Activated CD4-positive, alpha-beta T cell treated with anti-CD3 and anti-CD28 coated beads, Interleukin-2, Interleukin-4, amounts not matched to agents 100 ng/mL and 50 ng/mL, durations not matched to agents 16 hours and 8 hours (primary cell): ENCODE measurements around the gene NEMF.
A peak's percentile ranks its signal among the peaks of the same experiment; 100 is the strongest.
"Not testable (repeated sequence)": the region's sequence is repeated elsewhere in the genome, so short reads cannot be mapped to it uniquely, and the experiment has no call there.

Experiments used
- DNase-seq: peaks from one replicate; pipeline ENCODE4 v3.0.0-alpha.2; 2020; ENCODE audit warnings: low spot score

Gene NEMF

DNA sequence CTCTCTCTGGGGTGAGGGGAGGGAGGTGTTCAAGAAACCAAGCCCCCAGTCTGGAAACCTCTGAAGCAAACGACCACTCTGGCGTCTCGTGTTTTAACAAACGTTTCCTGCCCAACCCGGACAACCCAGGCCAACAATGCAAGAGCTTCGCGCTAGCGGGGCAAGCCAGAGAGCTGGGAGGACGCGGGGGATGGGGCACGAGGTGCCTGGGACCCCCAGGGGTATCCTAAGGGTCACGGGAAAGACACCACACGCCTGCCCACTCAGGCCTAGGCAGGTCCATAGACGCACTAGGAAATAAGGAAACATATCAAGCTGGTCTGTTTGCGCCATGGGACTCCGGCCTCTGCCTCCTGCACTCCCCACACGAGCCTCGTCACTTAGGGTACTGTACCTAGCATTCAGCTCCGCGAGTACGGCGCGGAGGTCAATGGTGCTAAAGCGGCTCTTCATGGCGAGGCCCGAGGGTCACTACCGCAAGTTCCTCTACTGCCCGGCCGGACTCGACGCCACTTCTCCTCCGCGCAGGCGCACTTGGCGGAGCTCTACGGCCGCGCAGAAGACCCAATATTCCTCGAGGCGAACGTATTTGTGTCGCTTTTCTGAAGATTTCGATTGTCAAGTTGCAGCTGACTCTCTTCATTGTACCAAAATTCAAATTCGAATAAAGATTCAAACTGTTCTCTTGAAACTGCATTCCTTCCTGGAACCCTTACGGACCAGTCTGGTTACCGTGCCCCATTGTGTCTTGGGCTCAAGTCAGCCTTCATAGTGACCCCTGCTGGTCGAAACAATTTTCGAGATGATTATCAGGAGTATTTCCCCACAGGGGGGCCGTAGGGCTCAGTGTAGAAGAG is at the start of gene NEMF:
TSS of gene NEMF (minus strand) at position 488 of the 857 bp plus-strand sequence. CDS start at position 453, 35 bp downstream.
- peak; percentile 90 for DNase-seq

DNA sequence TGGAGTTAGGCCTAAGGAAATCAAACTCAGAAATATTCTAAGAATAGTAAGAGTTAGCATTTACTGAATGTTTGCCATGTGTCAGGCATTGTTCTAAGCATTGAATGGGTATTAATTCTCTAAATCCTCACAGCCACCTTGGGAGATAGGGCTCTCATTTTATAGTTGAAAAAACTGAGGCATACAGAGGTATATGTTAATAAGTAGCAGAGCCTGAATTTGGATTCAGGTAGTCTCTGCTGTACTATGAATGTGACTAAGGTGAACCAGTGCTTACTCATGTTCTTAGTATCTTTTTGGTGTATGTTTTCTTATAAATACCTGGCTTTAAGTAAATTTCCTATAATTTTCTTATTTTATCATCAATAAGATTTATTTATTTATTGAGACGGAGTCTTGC is 48.4 kb upstream of the NEMF start:
- no peak for DNase-seq

DNA sequence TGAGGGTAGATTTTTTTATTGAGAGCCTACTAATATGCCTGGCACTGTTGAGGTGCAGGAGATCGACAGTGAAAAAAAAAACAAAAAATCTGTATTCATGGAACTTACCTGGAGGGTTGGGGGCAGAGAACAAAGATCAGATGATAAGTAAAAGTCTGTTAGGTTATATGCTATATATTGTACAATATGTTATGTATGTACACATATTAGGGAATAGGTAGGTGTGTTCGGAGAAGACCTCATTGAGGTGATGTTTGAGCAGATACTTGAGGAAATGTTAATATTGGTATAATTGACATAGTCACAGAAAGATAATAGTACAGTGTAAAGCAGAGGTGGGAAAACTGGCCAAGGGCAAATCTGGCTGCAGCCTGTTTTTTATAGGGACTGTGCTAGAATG is 45.9 kb upstream of the NEMF start:
- DNase-seq = no peak

DNA sequence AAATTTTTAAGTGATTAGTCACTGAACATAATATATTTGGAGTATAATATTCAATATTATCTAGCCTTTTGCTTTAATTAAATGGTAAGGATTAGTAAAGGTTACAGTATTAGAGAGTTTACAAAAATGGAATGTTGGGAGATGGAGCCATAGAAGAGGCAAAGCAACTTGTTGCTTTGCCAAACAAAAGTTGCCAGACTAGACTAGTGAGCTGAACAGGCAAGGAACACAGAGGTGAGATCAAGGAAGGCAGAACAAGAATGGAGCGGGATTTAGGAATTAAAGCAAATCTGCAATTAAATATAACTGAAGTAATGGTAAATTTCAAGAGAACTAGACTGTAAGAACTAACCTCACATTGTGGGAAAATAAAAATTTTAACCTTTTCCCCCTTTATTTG is 45.4 kb upstream of the NEMF start:
- no peak for DNase-seq

GRCh38 chr14:49897414-49897813 is 44.8 kb upstream of the NEMF start:
- DNase-seq = no peak

DNA sequence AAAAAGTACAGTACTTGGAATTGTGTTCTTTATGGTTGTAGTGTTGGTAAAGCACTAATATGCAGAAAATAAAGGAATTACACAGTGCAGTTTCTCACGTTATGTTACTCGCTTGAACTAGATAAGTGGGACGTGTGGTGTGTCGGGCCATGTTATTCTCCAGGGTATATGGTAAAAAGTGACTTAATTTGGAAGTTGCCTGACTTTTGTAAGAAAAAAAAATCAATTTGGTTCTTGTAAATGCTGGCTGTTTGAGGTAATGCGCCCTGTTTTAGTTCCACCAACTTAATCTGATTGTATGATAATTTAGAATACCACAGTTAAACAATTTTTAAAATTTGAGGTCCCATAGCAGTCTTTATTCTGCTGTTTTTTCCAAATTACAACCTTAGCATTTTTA is 44.4 kb upstream of the NEMF start:
- DNase-seq = no peak

- DNase-seq = not testable (repeated sequence)
These were observed 43.7 kb upstream of the NEMF start for GRCh38 chr14:49896272-49896671.

GRCh38 chr14:49895480-49895879 is 42.9 kb upstream of the NEMF start:
- DNase-seq = peak; percentile 49

- DNase-seq = peak; percentile 55
These were observed 41.9 kb upstream of the NEMF start for GRCh38 chr14:49894214-49895107.

- DNase-seq = peak; percentile 71
These were observed 41.0 kb upstream of the NEMF start for GRCh38 chr14:49893309-49894213.

DNA sequence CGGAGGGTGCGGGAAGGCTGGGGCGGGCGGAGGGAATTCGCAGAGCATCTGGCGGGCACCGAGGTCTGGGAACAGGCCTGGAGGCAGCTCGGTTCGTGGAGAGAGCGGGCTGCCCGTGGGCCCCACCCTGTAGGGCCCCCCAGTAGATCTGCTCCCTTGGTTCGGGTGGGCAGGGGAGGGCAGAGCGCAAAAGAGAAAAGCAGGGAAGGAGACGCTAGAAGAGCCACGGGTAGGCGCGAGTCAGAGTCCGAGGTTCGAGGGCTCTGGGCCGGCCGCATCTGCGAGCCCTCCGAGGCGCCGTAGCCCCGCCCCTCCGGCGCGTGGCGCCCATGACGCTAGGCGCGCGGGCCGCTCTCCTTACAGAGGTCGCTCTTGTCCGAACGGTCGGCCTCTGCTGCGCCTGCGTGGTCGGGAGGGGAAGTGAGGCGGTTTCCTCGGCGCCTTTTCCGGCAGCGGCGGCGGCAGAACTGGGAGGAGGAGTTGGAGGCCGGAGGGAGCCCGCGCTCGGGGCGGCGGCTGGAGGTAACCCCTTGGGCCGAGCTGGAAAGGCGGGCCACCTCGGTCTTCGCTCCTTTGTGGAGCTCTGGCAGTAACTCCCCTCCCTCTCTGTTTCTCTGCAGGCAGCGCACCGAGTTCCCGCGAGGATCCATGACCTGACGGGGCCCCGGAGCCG is 40.2 kb upstream of the NEMF start, which contains the start of gene ARF6:
TSS of gene ARF6 (plus strand) at position 447 of the 673 bp plus-strand sequence. CDS start 655 bp downstream, outside the sequence.
- DNase-seq = peak; percentile 99

DNA sequence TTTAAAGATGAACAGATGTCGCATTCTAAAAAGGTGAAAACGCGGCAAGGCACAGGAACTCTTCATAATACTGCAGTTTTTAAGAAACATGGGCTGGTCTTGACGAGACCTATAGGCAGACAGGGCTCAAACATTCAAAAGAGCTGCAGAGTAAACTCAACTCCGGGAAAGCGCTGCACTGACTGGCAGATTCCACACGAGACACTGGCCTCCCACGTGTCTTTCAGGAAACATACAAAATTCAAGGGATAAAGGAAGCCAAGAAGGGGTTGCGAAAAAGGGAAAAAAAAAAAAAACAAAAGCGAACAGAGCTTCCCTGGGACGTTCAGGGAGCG is 39.7 kb upstream of the NEMF start:
- peak; percentile 63 for DNase-seq

- DNase-seq = no peak
These were observed 35.7 kb upstream of the NEMF start for GRCh38 chr14:49888293-49888692.

GRCh38 chr14:49886523-49886922 is 33.9 kb upstream of the NEMF start:
- no peak for DNase-seq

DNA sequence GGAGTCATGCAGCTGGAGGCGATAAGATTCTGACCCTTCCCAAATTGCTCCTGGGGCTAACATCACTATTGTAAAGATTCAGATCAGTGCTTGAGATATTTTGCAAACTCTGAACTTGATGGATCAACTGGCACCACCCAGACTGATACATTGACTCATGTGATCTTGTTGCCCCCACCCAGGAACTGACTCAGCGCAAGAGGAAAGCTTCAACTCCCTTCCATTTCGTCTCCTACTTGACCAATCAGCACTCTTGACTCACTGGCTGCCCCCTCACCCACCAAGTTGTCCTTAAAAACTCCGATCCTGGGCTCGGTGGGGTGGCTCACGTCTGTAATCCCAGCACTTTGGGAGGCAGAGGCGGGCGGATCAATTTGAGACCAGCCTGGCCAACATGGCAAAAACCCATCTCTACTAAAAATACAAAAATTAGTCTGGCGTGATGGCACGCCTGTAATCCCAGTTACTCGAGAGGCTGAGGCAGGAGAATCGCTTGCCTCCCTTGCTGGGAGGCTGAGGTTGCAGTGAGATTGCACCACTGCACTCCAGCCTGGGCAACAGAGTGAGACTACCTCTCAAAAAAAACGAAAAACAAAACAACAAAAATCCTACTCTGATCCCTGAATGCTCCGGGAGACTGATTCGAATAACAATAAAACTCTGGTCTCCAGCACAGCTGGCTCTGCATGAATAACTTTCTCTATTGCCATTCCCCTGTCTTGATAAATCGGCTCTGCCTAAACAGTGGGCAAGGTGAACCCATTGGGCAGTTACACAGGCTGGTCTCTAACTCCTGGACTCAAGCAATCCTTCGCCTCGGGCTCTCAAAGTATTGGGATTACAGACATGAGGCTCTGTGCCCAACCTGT is 30.5 kb upstream of the NEMF start:
- DNase-seq = no peak

- DNase-seq = no peak
These were observed 28.9 kb upstream of the NEMF start for GRCh38 chr14:49881350-49882001.

GRCh38 chr14:49880267-49881064 is 27.9 kb upstream of the NEMF start:
- no peak for DNase-seq

GRCh38 chr14:49879646-49880204 is 27.1 kb upstream of the NEMF start:
- DNase-seq = peak; percentile 82
